ENCODE results near the gene PIGC. TPM values are rescaled to one million over a fixed set of nuclear protein-coding genes. Genes with fewer than 3 reads are reported as not detected.

Gene PIGC
- total RNA-seq, 3 donors from 2014 or later, result 20.3 to 39.2 (median 29.3) TPM

- no peak overlapping the region for H3K4me3 ChIP-seq
- no peaks in the 10 kb centered on the region for H3K27me3 ChIP-seq
- no peaks in the 10 kb centered on the region for H3K9me3 ChIP-seq
- no peaks in the 10 kb centered on the region for H3K36me3 ChIP-seq
- TF ChIP-seq POLR2AphosphoS5 (IDR thresholded peaks at IDR 0.05), result no peak
- TF ChIP-seq CTCF (IDR thresholded peaks at IDR 0.05), result no peak
- TF ChIP-seq POLR2A (IDR thresholded peaks at IDR 0.05), result no peak
- no peak for DNase-seq (ENCODE audit: low spot score in 2 of 2)
- no peaks in the 10 kb centered on the region for H3K4me1 ChIP-seq
- H3K27ac ChIP-seq, result peak overlapping the region; percentile 52 to 64
- intact Hi-C loops (cut with DNase I; ENCODE audit: low total_unique reads), result no loop called here
These were observed 49.1 kb downstream of the PIGC start for GRCh38 chr1:172394811-172395210.

GRCh38 chr1:172394141-172394751 is 49.6 kb downstream of the PIGC start:
- TF ChIP-seq POLR2A (IDR thresholded peaks at IDR 0.05), result no peak
- TF ChIP-seq POLR2AphosphoS5 (IDR thresholded peaks at IDR 0.05), result no peak
- Histone ChIP-seq H3K4me3 (no peak overlapping the region), H3K27me3 (no peaks in the 10 kb centered on the region), H3K36me3 (no peaks in the 10 kb centered on the region), H3K9me3 (no peaks in the 10 kb centered on the region), H3K4me1 (no peaks in the 10 kb centered on the region), H3K27ac (peak overlapping the region; percentile 52 to 64)
- intact Hi-C loops (cut with DNase I; ENCODE audit: low total_unique reads), result no loop called here
- DNase-seq (ENCODE audit: low spot score in 2 of 2), result no peak

GRCh38 chr1:172393354-172393753 is 50.5 kb downstream of the PIGC start:
- DNase-seq (ENCODE audit: low spot score in 2 of 2), result no peak
- Histone ChIP-seq H3K9me3 (no peaks in the 10 kb centered on the region), H3K36me3 (no peaks in the 10 kb centered on the region), H3K4me3 (no peak overlapping the region), H3K27me3 (no peaks in the 10 kb centered on the region), H3K27ac (no peak overlapping the region), H3K4me1 (no peaks in the 10 kb centered on the region)
- TF ChIP-seq CTCF (IDR thresholded peaks at IDR 0.05) (no peak), POLR2AphosphoS5 (IDR thresholded peaks at IDR 0.05) (no peak), POLR2A (IDR thresholded peaks at IDR 0.05) (no peak)
- intact Hi-C loops (cut with DNase I; ENCODE audit: low total_unique reads), result no loop called here

- intact Hi-C loops (cut with DNase I; ENCODE audit: low total_unique reads), result no loop called here
- Histone ChIP-seq H3K27ac (peak overlapping the region in 1 of 2 donors; percentile 8), H3K4me1 (no peaks in the 10 kb centered on the region)
These were observed 51.9 kb downstream of the PIGC start for GRCh38 chr1:172391976-172392375.

More at GRCh38 chr1:172391976-172392375, 51.9 kb downstream of the PIGC start:
- H3K4me3 ChIP-seq, result no peak overlapping the region
- no peak for TF ChIP-seq CTCF (IDR thresholded peaks at IDR 0.05)
- H3K36me3 ChIP-seq, result no peaks in the 10 kb centered on the region
- no peaks in the 10 kb centered on the region for H3K27me3 ChIP-seq
- no peaks in the 10 kb centered on the region for H3K9me3 ChIP-seq
- DNase-seq (ENCODE audit: low spot score in 2 of 2), result no peak

Other genes starting within 250 kb of the PIGC start
- gene C1orf105, start 23.4 kb downstream of the PIGC start, total RNA-seq, result not detected
- 10 to 100 TPM; 29.6 to 70.8 (median 43.9) TPM for gene SUCO, start 89.1 kb upstream of the PIGC start, total RNA-seq
- gene FASLG, start 215.0 kb upstream of the PIGC start, total RNA-seq, result under 1 TPM in 1 of 3 donors, not detected in 2; 0.44 TPM

Measured in breast epithelium (tissue), 4 donors.